ENCODE measurements around the gene CAP2.

The CAP2 gene

DNA sequence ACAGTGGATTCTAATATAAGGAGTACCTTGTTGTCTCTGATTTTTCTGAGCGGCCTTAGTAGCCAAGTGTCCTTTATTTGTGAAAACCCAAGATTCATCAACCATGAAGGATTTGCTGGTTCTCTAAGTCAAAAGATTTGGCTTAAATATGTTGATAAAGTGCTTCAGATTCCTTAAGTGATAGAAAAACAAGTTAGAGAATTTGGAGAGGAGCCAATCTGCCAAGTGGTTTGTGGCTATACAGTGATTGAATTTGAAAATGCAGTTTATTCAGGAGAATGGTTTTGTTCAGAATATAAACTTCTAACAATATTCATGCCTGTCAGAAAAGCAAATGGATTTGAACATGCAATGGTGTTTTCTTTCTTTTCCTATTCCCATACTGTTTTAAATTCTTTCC is 54.8 kb downstream of the CAP2 start:
- DNase-seq (ENCODE audit: low read depth in 2 of 2) = peak in 1 of 2 donors; percentile 16
- no peak overlapping the region for H3K4me3 ChIP-seq (replicated peaks in 1 of 2; ENCODE audit: low read depth in 2 of 2, low read length in 2 of 2)
- TF ChIP-seq, protein P1, sequence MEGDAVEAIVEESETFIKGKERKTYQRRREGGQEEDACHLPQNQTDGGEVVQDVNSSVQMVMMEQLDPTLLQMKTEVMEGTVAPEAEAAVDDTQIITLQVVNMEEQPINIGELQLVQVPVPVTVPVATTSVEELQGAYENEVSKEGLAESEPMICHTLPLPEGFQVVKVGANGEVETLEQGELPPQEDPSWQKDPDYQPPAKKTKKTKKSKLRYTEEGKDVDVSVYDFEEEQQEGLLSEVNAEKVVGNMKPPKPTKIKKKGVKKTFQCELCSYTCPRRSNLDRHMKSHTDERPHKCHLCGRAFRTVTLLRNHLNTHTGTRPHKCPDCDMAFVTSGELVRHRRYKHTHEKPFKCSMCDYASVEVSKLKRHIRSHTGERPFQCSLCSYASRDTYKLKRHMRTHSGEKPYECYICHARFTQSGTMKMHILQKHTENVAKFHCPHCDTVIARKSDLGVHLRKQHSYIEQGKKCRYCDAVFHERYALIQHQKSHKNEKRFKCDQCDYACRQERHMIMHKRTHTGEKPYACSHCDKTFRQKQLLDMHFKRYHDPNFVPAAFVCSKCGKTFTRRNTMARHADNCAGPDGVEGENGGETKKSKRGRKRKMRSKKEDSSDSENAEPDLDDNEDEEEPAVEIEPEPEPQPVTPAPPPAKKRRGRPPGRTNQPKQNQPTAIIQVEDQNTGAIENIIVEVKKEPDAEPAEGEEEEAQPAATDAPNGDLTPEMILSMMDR (IDR thresholded peaks at IDR 0.05; ENCODE audit: low read depth, low read length) = no peak

DNA sequence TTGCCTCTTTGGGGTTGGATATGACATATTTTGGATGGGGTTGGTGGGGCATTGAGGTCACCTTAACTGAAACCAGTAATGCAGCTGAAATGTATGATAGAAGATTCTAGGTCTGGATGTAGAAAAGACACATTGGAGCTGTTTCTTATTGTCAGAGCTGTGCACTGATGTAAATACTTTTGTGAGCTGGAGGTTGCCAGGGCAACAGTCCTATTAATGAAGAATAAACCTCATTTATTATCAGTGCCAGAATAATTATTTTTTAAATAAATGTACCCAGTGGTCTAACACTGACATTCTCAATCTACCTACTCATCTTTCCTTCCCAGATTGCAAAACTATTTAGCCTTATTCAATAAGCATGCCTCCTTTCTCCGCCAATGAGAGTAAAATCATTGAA is 57.0 kb downstream of the CAP2 start:
- DNase-seq (ENCODE audit: low read depth in 2 of 2) = no peak
- TF ChIP-seq, protein P1 (IDR thresholded peaks at IDR 0.05; ENCODE audit: low read depth, low read length) = no peak
- H3K4me3 ChIP-seq (replicated peaks in 1 of 2; ENCODE audit: low read depth in 2 of 2, low read length in 2 of 2) = no peak overlapping the region

DNA sequence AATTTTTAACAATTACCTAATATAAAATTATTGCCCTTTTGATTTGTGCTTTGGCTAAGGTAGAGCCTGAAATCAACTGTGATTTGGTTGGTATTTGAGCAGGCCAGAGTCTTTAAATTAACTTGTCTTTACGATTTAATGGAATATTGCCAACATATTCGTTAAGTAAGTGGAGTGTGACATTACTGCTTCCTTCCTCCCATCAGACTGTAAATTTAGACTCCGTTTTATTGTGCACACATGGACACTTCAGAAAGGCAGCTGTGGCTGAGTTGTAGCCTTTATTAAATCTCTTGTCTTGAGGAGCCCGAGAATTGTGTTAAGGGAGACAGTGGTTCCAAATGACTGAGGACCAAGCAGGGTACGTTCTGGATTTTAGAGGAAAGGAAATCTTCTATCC is 57.4 kb downstream of the CAP2 start:
- no peak for DNase-seq (ENCODE audit: low read depth in 2 of 2)
- no peak overlapping the region for H3K4me3 ChIP-seq (replicated peaks in 1 of 2; ENCODE audit: low read depth in 2 of 2, low read length in 2 of 2)
- TF ChIP-seq, protein P1 (IDR thresholded peaks at IDR 0.05; ENCODE audit: low read depth, low read length) = no peak

DNA sequence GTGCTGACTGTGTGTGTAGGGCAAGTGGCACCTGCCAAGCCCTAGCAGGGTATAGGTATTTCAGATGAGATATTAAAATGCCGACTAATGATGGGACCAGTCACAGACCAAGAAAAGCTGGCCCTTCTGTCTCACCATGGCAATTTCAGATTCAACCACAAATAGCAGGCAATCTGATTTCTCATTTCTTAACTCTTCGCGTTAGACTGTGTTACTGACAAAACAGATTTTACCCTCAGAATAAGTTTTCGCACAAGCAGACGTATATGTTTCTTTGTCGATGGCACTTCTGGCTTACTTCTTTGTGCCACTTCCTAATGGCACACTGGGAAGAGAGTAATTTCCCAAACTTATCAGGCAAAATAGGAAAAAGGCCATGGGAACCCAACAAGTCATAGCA is 58.7 kb downstream of the CAP2 start:
- TF ChIP-seq, protein P1 (IDR thresholded peaks at IDR 0.05; ENCODE audit: low read depth, low read length) = no peak
- H3K4me3 ChIP-seq (replicated peaks in 1 of 2; ENCODE audit: low read depth in 2 of 2, low read length in 2 of 2) = no peak overlapping the region
- no peak for DNase-seq (ENCODE audit: low read depth in 2 of 2)

DNA sequence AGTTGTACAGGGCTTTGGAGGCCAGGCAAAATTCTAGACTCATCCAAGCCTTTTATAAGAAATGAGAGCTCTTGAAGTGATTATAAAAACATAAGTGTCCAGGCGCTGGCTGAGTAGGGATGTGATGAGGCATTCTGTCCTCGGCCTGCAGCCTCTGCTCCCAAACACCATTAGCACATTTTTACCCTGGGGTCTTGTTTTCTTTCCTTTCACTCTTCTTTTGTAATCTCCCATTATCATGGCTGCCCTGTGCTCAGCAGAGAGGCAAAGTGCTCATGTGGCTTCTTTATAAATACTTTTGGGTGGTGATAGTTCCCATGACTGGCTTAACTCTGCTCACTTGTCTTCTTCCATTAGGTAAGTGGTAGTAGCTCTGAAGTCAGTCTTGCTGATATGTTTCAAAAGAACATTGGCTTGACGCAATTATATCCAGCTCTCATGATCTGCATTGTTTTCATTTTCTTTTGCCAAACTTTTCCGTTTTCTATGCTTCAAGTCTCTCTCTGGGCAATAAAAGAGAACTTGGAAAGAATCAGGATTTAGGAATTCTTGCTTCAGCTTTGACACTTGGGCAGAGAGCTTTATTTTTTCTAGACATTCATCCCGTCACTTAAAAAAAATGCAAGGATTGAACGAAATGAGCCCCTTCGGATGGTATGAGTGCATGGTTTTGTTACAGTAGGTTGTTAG is 61.1 kb downstream of the CAP2 start:
- TF ChIP-seq, protein P1 (IDR thresholded peaks at IDR 0.05; ENCODE audit: low read depth, low read length) = no peak
- no peak overlapping the region for H3K4me3 ChIP-seq (replicated peaks in 1 of 2; ENCODE audit: low read depth in 2 of 2, low read length in 2 of 2)
- DNase-seq (ENCODE audit: low read depth in 2 of 2) = peak in 1 of 2 donors; percentile 44

DNA sequence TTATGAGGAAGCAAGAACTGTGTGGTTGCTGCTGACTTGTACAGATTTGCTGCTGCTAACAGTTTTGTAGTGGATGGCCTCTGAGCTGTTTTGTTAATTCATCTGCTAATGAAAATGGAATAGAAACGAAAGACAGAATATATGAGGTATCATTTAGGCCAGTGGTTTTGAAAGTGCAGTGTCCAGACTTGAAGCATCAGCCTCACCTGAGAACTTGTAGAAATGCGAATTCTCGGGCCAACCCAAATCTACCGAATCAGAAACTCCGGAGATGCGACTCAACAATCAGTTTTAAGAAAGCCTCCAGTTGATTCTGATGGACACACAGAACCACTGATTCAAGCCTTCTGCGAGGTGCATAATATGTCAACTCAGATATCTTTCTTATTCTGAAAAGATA is 62.5 kb downstream of the CAP2 start:
- no peak for DNase-seq (ENCODE audit: low read depth in 2 of 2)
- TF ChIP-seq, protein P1 (IDR thresholded peaks at IDR 0.05; ENCODE audit: low read depth, low read length) = no peak
- no peak overlapping the region for H3K4me3 ChIP-seq (replicated peaks in 1 of 2; ENCODE audit: low read depth in 2 of 2, low read length in 2 of 2)

DNA sequence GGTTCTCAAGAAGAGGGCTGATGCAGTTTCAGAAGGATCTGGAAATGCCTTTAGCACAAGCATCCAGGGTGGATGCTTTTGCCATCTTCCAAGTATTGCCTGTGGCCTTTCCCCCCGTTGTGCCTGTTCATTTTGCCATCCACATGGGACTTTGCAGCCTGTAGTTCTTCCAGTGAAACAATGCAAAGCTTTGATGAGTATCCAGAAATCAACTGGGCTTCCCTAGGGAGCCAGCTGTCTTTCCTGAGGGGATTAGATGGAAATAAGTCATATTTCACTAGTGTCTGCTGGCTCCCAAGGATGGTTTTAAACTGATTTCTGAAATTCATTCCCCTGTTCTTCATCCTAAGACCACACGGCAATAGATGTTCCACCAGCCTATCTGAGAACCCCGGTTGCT is 63.3 kb downstream of the CAP2 start:
- TF ChIP-seq, protein P1 (IDR thresholded peaks at IDR 0.05; ENCODE audit: low read depth, low read length) = no peak
- DNase-seq (ENCODE audit: low read depth in 2 of 2) = no peak
- no peak overlapping the region for H3K4me3 ChIP-seq (replicated peaks in 1 of 2; ENCODE audit: low read depth in 2 of 2, low read length in 2 of 2)
